Activated CD4-positive, alpha-beta memory T cell treated with anti-CD3 and anti-CD28 coated beads for 36 hours (primary cell): Measurements from ENCODE around the gene MCM7. TPM values are rescaled to one million over a fixed set of nuclear protein-coding genes. Genes with fewer than 3 reads are reported as not detected.

Experiments used
- CTCF ChIA-PET: fragments of 350-600 bp; sonication (Branson Sonifier 250); formaldehyde crosslinking; loops from one replicate; lab custom pipeline; 2021; ENCODE audit warnings: antibody characterized with exemption, inconsistent platforms; lab: Charles Lee
- POLR2A ChIA-PET: fragments of 350-600 bp; sonication (Branson Sonifier 250); formaldehyde crosslinking; loops from one replicate; lab custom pipeline; 2021; ENCODE audit warnings: antibody characterized with exemption; lab: Charles Lee
- DNase-seq: peaks from one replicate; pipeline ENCODE4 v3.0.0-alpha.2; 2020
- H3K27ac Mint-ChIP-seq: one replicate; pipeline ENCODE4 v1.8.0; 2021; ENCODE audit warnings: mixed read lengths
- H3K27me3 Mint-ChIP-seq: one replicate; pipeline ENCODE4 v1.8.0; 2021; ENCODE audit warnings: mixed read lengths
- H3K36me3 Mint-ChIP-seq: one replicate; pipeline ENCODE4 v1.8.0; 2021; ENCODE audit warnings: mixed read lengths
- H3K4me1 Mint-ChIP-seq: one replicate; pipeline ENCODE4 v1.8.0; 2021; ENCODE audit warnings: low read depth, mixed read lengths
- H3K4me3 Mint-ChIP-seq: one replicate; pipeline ENCODE4 v1.8.0; 2021; ENCODE audit warnings: mild to moderate bottlenecking, mixed read lengths
- H3K9me3 Mint-ChIP-seq: one replicate; pipeline ENCODE4 v1.8.0; 2021; ENCODE audit warnings: mixed read lengths
- intact Hi-C: fragments of 100-400 bp; cut with micrococcal nuclease; formaldehyde crosslinking; loops from one replicate; pipeline ENCODE4 v1.15.1; 2023
- total RNA-seq, 2 experiments: library from RNA; stranded (reverse); gene quantifications; one replicate each; pipeline ENCODE4 v1.2.3, GENCODE V29; 2021

The MCM7 gene
- total RNA-seq, 2 experiments from 2014 or later, result 393 to 398 TPM

- Mint-ChIP-seq H3K36me3 (peaks cover 20% of the 10 kb centered on the region), H3K27ac (no peak overlapping the region), H3K4me3 (no peak overlapping the region), H3K9me3 (no peaks in the 10 kb centered on the region), H3K4me1 (no peaks in the 10 kb centered on the region), H3K27me3 (no peaks in the 10 kb centered on the region)
- no peak for DNase-seq
- ChIA-PET CTCF (interaction anchor here (0.8 to 1.4 kb wide), 5 partner anchors 9 to 151 kb away, joined by 3 to 6 read pairs (median 5); no protein-coding TSS in a partner anchor), POLR2A (no interaction called here)
- intact Hi-C loops, result no loop called here
Observed at GRCh38 chr7:100064162-100064561, 37.0 kb downstream of the MCM7 start.

- POLR2A ChIA-PET, result no interaction called here
- no peak for DNase-seq
- Mint-ChIP-seq H3K4me1 (no peaks in the 10 kb centered on the region), H3K27me3 (no peaks in the 10 kb centered on the region), H3K36me3 (peaks cover 20% of the 10 kb centered on the region), H3K9me3 (no peaks in the 10 kb centered on the region), H3K4me3 (no peak overlapping the region), H3K27ac (no peak overlapping the region)
- intact Hi-C loops, result no loop called here
- CTCF ChIA-PET, result interaction anchor here (0.8 to 1.4 kb wide), 5 partner anchors 8 to 150 kb away, joined by 3 to 6 read pairs (median 5); no protein-coding TSS in a partner anchor
Observed at GRCh38 chr7:100063376-100063775, 37.8 kb downstream of the MCM7 start.

DNA sequence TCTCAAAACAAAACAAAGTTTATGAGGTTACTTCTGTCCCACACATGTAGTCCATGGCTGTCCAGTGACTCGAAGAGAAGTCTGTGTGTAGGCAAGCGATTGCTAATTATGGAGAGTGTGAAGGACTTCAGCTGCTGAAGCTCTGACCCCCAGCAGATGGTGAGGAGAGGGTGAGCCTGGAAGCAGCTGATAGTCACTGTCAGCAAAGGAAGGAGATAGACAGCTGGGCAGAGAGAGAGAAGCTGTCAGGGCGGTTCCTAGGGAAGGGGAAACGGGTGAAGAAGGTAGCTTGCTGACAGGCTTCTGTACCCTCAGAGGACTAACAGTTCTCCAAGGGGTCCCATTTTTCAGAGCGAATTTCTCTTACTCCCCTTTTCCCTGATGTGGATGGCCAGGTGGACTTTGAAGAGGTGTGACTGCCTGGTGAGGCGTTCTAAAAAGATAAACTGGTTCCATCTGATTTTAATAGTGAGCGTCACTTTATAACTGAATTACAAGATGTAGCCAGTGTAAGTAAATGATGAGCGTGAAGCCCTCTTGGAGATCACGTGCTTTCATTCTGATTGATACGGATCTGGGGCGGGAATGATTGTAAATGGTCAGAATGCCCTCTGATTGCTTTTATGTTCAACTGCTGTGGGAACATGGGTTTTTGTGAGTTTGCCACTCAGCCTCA lies 39.5 kb downstream of the MCM7 start:
- no peak for DNase-seq
- H3K4me1 Mint-ChIP-seq, result no peaks in the 10 kb centered on the region
- POLR2A ChIA-PET, result no interaction called here
- CTCF ChIA-PET, result interaction anchor here (1.2 kb wide), 1 partner anchor 132 kb away, joined by 3 read pairs; the partner anchor contains the start of gene GJC3
- no peaks in the 10 kb centered on the region for H3K9me3 Mint-ChIP-seq
- peaks cover 20% of the 10 kb centered on the region for H3K36me3 Mint-ChIP-seq
- no peak overlapping the region for H3K27ac Mint-ChIP-seq
- no peaks in the 10 kb centered on the region for H3K27me3 Mint-ChIP-seq
- intact Hi-C loops, result no loop called here
- H3K4me3 Mint-ChIP-seq, result no peak overlapping the region

GRCh38 chr7:100059251-100059739 lies 41.9 kb downstream of the MCM7 start:
- Mint-ChIP-seq H3K36me3 (peaks cover 11% of the 10 kb centered on the region), H3K27ac (no peak overlapping the region), H3K27me3 (no peaks in the 10 kb centered on the region), H3K9me3 (no peaks in the 10 kb centered on the region), H3K4me3 (no peak overlapping the region), H3K4me1 (no peaks in the 10 kb centered on the region)
- intact Hi-C loops, result no loop called here
- CTCF ChIA-PET, result interaction anchor here (0.5 to 1.3 kb wide), 2 partner anchors 70 to 146 kb away, joined by 3 to 4 read pairs; no protein-coding TSS in a partner anchor
- DNase-seq, result no peak
- POLR2A ChIA-PET, result no interaction called here

DNA sequence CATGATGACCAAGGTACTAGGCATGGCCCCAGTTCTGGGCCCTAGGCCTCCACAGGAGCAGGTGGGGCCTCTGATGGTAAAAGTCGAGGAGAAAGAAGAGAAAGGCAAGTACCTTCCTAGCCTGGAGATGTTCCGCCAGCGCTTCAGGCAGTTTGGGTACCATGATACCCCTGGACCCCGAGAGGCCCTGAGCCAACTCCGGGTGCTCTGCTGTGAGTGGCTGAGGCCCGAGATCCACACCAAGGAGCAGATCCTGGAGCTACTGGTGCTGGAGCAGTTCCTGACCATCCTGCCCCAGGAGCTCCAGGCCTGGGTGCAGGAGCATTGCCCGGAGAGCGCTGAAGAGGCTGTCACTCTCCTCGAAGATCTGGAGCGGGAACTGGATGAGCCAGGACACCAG lies 44.2 kb downstream of the MCM7 start:
- intact Hi-C loops, result no loop called here
- no peaks in the 10 kb centered on the region for H3K4me1 Mint-ChIP-seq
- H3K9me3 Mint-ChIP-seq, result no peaks in the 10 kb centered on the region
- peaks cover 2% of the 10 kb centered on the region for H3K36me3 Mint-ChIP-seq
- DNase-seq, result no peak
- no peak overlapping the region for H3K4me3 Mint-ChIP-seq
- H3K27ac Mint-ChIP-seq, result no peak overlapping the region
- CTCF ChIA-PET, result no interaction called here
- POLR2A ChIA-PET, result no interaction called here
- no peaks in the 10 kb centered on the region for H3K27me3 Mint-ChIP-seq

GRCh38 chr7:100053215-100053614 lies 48.0 kb downstream of the MCM7 start:
- no peak overlapping the region for H3K27ac Mint-ChIP-seq
- no peak overlapping the region for H3K4me3 Mint-ChIP-seq
- no peaks in the 10 kb centered on the region for H3K27me3 Mint-ChIP-seq
- peaks cover 12% of the 10 kb centered on the region for H3K4me1 Mint-ChIP-seq
- POLR2A ChIA-PET, result no interaction called here
- H3K9me3 Mint-ChIP-seq, result no peaks in the 10 kb centered on the region
- DNase-seq, result peak; percentile 38
- CTCF ChIA-PET, result interaction anchor here (0.6 to 2.7 kb wide), 12 partner anchors 10 to 140 kb away, joined by 3 to 12 read pairs (median 4); partner anchors contain the start of gene TRIM4
- intact Hi-C loops, result loop anchor here (1.0 kb wide), 1 partner anchor 59 kb away; no protein-coding TSS in a partner anchor
- peaks cover 2% of the 10 kb centered on the region for H3K36me3 Mint-ChIP-seq

- ChIA-PET CTCF (interaction anchor here (1.0 to 2.7 kb wide), 5 partner anchors 55 to 138 kb away, joined by 3 to 12 read pairs (median 11); no protein-coding TSS in a partner anchor), POLR2A (interaction anchor here (0.5 to 1.0 kb wide), 2 partner anchors 37 to 77 kb away, joined by 3 to 4 read pairs; partner anchors contain the start of gene ZKSCAN1)
- H3K27me3 Mint-ChIP-seq, result no peaks in the 10 kb centered on the region
- no peak overlapping the region for H3K27ac Mint-ChIP-seq
- H3K36me3 Mint-ChIP-seq, result peaks cover 2% of the 10 kb centered on the region
- H3K4me1 Mint-ChIP-seq, result peaks cover 12% of the 10 kb centered on the region
- DNase-seq, result no peak
- H3K4me3 Mint-ChIP-seq, result peak overlapping the region; percentile 42
- no peaks in the 10 kb centered on the region for H3K9me3 Mint-ChIP-seq
- intact Hi-C loops, result no loop called here
Observed at GRCh38 chr7:100051611-100052010, 49.6 kb downstream of the MCM7 start.

GRCh38 chr7:100049441-100050291 lies 51.5 kb downstream of the MCM7 start, which contains the start of gene ZSCAN21:
Gene ZSCAN21, plus strand, starts transcription at chr7:100049774. Its CDS starts 7,233 bp downstream, at chr7:100057007.
- H3K27me3 Mint-ChIP-seq, result no peaks in the 10 kb centered on the region
- peaks cover 2% of the 10 kb centered on the region for H3K36me3 Mint-ChIP-seq
- intact Hi-C loops, result loop anchor here (1.0 to 2.0 kb wide), 2 partner anchors 32 to 59 kb away; partner anchors contain the start of gene ZNF3
- H3K4me3 Mint-ChIP-seq, result peak within 1 kb of the TSS; percentile 84
- peak; percentile 88 for DNase-seq
- H3K9me3 Mint-ChIP-seq, result no peaks in the 10 kb centered on the region
- ChIA-PET POLR2A (interaction anchor here (0.6 to 1.8 kb wide), 5 partner anchors 28 to 859 kb away, joined by 3 to 7 read pairs (median 4); partner anchors contain the start of gene TRIM4), CTCF (interaction anchor here (0.6 to 1.5 kb wide), 7 partner anchors 33 to 611 kb away, joined by 3 to 5 read pairs (median 3); partner anchors contain the start of genes CPSF4 and PTCD1)
- peaks cover 14% of the 10 kb centered on the region for H3K4me1 Mint-ChIP-seq
- H3K27ac Mint-ChIP-seq, result peak within 1 kb of the TSS; percentile 86

- ChIA-PET POLR2A (interaction anchor here (1.1 to 1.8 kb wide), 2 partner anchors 27 to 129 kb away, joined by 3 to 7 read pairs; partner anchors contain the start of gene TRIM4), CTCF (interaction anchor here (1.5 kb wide), 1 partner anchor 34 kb away, joined by 3 read pairs; no protein-coding TSS in a partner anchor)
- no peaks in the 10 kb centered on the region for H3K9me3 Mint-ChIP-seq
- peaks cover 2% of the 10 kb centered on the region for H3K36me3 Mint-ChIP-seq
- H3K27me3 Mint-ChIP-seq, result no peaks in the 10 kb centered on the region
- peak overlapping the region; percentile 84 for H3K4me3 Mint-ChIP-seq
- intact Hi-C loops, result loop anchor here (1.0 to 2.0 kb wide), 2 partner anchors 33 to 58 kb away; partner anchors contain the start of gene ZNF3
- peak overlapping the region; percentile 50 for H3K27ac Mint-ChIP-seq
- DNase-seq, result no peak
- H3K4me1 Mint-ChIP-seq, result peaks cover 15% of the 10 kb centered on the region
Observed at GRCh38 chr7:100048680-100049079, 52.5 kb downstream of the MCM7 start.

DNA sequence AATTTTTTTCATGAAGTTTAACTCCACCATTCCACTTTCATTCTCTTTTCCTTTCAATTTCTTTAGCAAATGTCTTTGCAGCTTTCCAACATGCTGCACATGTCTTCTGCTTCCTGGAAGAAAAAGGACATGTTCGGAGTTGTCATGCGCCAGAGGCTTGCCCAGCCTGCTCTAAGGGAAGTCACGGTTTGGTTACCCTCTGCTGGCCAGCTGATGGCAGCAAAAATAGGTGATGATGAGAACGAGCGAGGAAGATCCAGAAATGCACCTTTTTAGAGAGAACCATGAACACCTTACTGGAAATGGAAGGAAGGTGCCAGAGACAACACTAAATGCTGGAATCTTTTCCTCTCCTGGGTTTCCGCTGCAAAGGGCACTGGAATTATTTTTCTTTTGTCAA lies 56.5 kb downstream of the MCM7 start:
- Mint-ChIP-seq H3K27me3 (no peaks in the 10 kb centered on the region), H3K4me1 (peaks cover 10% of the 10 kb centered on the region), H3K36me3 (peaks cover 3% of the 10 kb centered on the region), H3K9me3 (no peaks in the 10 kb centered on the region), H3K27ac (no peak overlapping the region), H3K4me3 (no peak overlapping the region)
- POLR2A ChIA-PET, result interaction anchor here (0.6 kb wide), 1 partner anchor 103 kb away, joined by 3 read pairs; no protein-coding TSS in a partner anchor
- DNase-seq, result peak; percentile 23
- CTCF ChIA-PET, result no interaction called here
- intact Hi-C loops, result no loop called here
